ENCODE data around the gene CTIF.

Gene CTIF

DNA sequence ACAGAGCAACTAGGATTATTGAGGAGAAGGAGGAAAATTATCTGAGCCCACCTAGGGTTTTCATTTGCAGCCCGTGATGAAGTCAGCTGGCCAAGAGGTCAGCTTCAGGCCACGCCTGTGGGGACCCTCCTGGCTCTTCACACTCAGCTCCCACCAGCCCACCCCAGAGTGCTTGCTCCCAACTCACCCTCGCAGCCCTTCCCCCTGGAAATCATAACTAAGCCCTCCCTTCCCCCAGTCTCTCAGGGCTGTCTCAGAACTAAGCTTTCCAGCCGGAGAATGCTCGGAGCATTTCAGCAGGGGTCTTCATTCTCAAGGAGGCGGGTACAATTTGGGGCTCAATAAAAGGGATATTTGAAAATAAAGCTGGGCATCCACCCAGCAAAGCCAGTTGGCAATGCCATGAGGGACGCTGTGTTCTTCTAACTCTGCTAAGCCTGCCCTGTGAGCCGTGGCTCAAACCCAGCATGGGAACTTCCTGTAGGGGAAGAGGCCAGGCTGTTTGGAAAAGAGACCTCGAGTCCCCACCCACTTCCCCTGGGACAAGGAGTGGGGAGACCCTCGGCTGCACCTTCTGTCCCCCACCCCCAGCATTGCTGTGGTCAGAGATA, 194.9 kb downstream of the CTIF start:
- DNase-seq (ENCODE audit: low read depth), result no peak

DNA sequence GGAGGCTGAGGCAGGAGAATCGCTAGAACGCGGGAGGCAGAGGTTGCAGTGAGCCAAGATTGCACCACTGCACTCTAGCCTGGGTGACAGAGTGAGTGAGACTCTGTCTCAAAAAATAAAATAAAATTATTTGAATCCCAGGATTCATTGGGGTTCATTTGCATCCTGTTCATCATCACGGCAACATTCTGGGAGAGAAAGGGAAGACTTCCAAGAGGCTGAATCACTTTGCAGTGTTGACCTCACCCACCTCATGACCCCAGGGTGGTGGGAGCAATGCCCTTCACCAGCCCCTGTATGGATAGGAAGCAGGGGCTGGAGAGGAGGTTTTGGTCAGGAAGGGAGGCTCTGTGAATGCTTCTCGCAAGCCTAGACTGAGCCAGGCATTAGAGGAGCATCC, 195.6 kb downstream of the CTIF start:
- no peak for DNase-seq (ENCODE audit: low read depth)

DNA sequence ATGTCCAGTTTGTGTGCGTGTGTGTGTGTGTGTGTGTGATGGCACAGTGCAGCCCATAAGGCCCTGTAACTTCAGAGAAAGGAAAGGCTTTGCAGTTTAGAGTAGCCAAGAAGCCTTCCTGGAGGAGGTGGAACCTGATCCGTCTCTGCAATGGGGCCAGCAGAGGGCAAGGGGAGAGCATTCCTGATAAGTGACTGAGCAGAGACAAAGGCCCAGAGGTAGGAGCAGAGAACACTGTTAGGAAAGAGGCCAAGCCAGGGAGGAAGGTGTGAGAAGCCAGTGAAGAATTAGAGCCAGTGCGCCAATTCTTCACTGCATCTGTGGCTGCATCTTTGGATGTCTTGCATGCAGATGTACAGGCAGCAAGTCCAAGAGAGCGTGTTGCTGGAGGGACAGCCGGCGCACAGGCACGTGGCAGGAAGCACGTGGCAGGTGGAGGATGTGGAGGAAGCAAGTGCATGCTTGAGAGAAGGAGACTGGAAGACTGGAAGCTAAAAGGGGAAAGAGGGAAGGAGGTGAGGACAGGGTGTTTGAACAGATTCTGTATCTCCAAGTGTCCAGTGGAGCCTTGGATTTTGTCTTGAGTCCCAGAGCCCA, 196.3 kb downstream of the CTIF start:
- no peak for DNase-seq (ENCODE audit: low read depth)

DNA sequence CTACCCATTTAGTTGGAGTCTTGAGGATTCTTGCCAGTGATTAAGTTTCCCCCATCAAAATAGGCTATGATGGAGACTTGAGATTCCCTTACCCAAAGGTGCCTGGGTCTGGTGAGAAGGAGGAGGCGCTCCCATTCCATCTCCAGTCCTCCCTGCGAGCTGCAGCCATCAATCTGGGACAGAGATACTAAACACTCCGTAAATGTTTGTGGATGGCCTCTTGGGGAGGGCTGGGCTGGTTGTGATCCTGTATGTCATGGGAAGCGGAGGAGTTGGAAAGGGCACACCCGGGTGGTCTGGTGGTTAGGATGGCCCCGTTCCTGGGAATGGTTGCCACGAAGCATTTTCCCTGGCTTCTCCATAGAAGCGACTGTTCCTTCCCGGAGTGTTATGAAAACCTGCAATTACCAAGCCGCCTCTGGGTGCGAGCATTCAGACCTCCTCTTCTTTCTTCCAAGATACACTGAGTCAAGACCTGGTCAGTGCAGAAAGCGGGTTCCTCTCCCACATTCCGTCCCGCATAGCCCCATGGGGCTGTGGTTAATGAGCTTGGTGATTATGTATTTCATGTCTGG, 196.9 kb downstream of the CTIF start:
- DNase-seq (ENCODE audit: low read depth), result no peak

GRCh38 chr18:48736321-48737260, 197.8 kb downstream of the CTIF start:
- DNase-seq (ENCODE audit: low read depth), result no peak

- DNase-seq (ENCODE audit: low read depth), result no peak
Observed at GRCh38 chr18:48739266-48740067, 200.6 kb downstream of the CTIF start.

DNA sequence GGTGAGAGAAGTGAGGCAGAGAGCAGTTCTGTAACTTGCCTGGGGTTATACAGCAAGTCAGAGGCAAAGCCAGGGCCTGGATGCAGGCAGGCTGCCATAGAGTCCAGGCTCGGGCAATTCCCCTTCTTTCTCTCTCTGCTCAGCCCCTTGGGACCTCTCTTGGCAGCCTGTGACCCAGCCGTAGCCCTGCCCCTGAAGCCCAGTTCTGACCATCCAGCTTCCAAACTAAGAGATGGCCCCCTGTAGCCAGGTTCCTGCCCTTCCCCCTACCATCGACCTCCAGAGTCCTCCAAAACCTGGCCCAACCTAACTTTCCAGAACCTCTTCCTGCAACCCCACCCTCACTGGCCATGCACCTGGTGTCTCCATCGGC, 201.2 kb downstream of the CTIF start:
- no peak for DNase-seq (ENCODE audit: low read depth)

GRCh38 chr18:48740851-48741485, 202.1 kb downstream of the CTIF start:
- DNase-seq (ENCODE audit: low read depth), result no peak

DNA sequence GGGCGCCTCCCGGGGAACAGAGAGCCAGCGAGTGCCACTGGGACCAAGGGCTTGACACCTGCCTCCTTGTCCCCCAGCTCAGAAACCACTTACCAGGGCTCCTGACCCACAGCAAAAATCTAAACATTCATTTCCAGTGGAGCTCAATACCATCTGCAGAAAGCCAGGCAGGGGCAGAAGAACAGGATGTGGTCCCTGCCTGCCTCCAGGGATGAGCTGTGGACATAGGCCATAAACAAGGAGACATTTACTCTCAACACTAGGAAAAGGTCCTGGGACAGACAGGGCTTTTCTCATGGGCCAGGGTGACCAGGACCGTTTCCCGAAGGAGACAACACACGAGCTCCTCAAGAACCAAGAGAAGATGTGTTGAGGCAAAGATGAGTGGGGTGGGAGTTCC, 203.0 kb downstream of the CTIF start:
- DNase-seq (ENCODE audit: low read depth), result no peak

GRCh38 chr18:48742304-48742703, 203.5 kb downstream of the CTIF start:
- DNase-seq (ENCODE audit: low read depth), result no peak

- DNase-seq (ENCODE audit: low read depth), result no peak
Observed at GRCh38 chr18:48742706-48743475, 204.1 kb downstream of the CTIF start.

DNA sequence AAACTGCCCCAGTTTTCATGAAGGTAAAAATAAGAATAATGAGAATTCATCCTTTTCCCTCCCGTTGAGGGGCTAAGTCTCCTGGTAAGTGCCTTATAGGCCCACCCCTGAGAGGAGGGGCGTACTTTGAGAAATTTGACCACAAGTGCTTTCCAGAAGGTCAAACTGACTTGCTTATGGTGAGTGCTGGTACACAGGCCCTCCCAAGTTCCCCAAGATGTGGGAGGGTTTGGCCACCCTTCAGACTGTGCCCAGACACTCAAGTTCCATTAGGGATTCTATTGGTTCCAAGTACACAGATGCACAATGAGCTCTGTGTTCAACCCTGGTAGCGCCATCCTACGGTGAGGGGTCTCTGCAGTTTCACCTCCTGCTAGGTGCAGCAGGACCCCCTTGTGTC, 205.1 kb downstream of the CTIF start:
- DNase-seq (ENCODE audit: low read depth), result no peak

- no peak for DNase-seq (ENCODE audit: low read depth)
Observed at GRCh38 chr18:48745293-48745692, 206.5 kb downstream of the CTIF start.

DNA sequence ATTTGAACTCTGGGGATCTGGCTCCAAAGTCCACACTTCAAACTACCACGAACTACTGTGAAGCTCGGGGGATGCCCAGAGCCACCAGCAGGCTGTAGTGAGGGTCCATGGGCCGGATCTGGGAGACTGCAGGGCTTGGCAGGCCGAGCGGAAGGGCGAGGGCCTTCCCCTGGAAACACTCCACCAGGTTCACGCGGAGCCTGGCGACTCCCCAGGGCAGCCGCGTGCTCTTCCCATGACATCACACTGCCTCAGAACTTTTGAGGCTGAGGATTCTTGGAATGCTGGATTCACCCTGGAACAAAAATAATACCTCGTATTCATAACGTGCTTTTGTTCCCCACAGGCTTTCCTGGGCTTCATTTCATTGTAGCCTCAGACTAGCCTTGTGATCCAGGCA, 210.9 kb downstream of the CTIF start:
- no peak for DNase-seq (ENCODE audit: low read depth)

DNA sequence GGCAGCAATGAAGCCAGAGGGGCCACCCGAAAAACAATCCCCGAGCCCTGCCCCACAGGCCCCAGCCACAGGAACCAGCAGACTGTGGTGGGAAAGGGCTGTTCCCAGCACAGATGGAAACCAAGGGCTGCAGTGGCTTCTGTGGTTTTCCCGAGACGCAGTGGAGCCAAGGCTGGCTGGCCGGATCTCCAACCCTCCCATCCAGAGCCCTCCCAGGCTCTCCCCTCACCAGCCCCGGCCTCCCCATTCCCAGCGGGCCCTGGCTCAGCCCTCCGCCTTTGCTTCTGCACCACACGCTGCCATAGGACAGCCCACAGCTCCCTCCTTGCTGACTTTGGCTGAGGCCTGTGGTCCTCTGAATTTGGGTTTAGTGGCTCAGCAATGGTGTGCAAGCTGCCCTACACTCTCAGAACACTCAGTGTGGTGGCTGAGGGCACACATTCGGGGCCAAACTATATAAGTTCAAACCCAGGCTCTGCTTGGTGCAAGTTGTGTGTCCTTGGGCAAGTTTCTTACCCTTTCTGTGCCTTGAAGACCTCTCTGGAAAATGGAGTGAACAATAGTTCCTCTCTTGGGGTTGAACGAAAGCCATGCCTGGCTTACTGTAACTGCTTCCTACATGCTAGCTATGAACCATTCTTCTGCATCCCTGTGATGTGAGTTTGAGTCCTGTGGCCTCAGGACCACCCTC, 211.8 kb downstream of the CTIF start:
- DNase-seq (ENCODE audit: low read depth), result no peak

GRCh38 chr18:48751727-48752468, 213.1 kb downstream of the CTIF start:
- DNase-seq (ENCODE audit: low read depth), result no peak

DNA sequence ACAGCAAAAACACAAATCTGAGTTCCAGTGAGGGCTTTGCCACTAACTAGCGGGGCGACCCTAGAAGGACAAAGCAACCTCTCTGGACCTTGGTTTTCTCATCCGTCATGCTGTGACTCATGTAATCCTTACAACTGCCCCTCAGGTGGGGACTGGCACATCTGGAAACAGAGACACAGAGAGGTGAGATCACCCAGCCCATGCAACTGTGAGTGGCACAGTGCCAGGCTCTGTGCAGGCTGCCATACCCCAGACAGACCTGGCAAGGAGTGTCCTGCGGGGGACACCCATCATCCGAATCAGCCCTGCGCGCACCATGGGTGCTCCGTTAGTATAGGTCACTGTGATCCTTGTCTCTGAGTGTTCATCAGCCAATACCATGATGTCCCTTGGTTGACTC, 213.6 kb downstream of the CTIF start:
- DNase-seq (ENCODE audit: low read depth), result no peak

GRCh38 chr18:48752928-48753327, 214.1 kb downstream of the CTIF start:
- DNase-seq (ENCODE audit: low read depth), result no peak

GRCh38 chr18:48753691-48754090, 214.9 kb downstream of the CTIF start:
- DNase-seq (ENCODE audit: low read depth), result no peak

All from stimulated activated CD8-positive, alpha-beta memory T cell treated with anti-CD3 and anti-CD28 coated beads, Interleukin-12 subunit alpha, Interleukin-12 subunit beta, amount 100 ng/mL, for 1 hour (primary cell).